ENCODE measurements around the gene ABCF1.

ABCF1 gene

GRCh38 chr6:30626484-30627366 is 55.5 kb downstream of the ABCF1 start, which contains the start of gene ATAT1:
TSS of gene ATAT1 (plus strand) at chr6:30626874.
- ATAC-seq, result peak; percentile 96 to 99

- ATAC-seq, result no peak
Measured at GRCh38 chr6:30635834-30636233, 64.6 kb downstream of the ABCF1 start.

DNA sequence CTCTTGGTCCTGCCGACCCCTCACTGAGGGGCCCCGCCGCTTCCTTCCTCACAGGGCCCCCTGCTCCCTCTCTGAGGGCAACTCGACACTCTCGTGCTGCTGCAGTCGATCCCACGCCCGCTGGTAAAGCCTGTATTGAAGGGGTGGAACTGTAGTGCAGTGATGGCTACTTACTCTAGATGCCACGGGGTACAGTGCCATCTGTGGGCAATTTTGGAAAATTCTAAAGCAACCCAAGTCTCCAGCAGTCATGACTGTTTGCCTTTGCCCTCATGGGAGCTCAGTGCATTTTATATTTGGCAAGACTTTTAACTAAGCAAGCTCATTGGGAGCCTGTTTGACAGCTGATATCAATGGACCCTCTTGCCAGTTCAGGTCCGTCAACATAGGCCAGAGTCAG is 69.2 kb downstream of the ABCF1 start:
- no peak for ATAC-seq

GRCh38 chr6:30641048-30641447 is 69.8 kb downstream of the ABCF1 start:
- no peak for ATAC-seq
